Neural cell (in vitro differentiated cells): ENCODE measurements around the gene ALG13.

Source experiments
- CTCF ChIP-seq: fragments of 450-650 bp; IDR thresholded peaks from 2 replicates; pipeline ENCODE4 v1.5.1; 2014; ENCODE audit warnings: antibody characterized with exemption, mild to moderate bottlenecking, moderate library complexity; ENCODE audit not compliant: poor library complexity, severe bottlenecking
- MXI1 ChIP-seq: fragments of 450-650 bp; conservative IDR thresholded peaks from 2 replicates; pipeline ENCODE4 v1.6.1; 2014; ENCODE audit warnings: antibody characterized with exemption, mild to moderate bottlenecking; ENCODE audit not compliant: poor library complexity, severe bottlenecking

GRCh38 chrX:111652719-111653118 lies 28.3 kb upstream of the ALG13 start:
- TF ChIP-seq CTCF: peak; percentile 34
- no peak for TF ChIP-seq MXI1
